ENCODE results near the gene KRT7. TPM values are rescaled to one million over a fixed set of nuclear protein-coding genes. Genes with fewer than 3 reads are reported as not detected.

Gene KRT7
- total RNA-seq, 1 experiment from 2014 or later = 10.0 TPM

DNA sequence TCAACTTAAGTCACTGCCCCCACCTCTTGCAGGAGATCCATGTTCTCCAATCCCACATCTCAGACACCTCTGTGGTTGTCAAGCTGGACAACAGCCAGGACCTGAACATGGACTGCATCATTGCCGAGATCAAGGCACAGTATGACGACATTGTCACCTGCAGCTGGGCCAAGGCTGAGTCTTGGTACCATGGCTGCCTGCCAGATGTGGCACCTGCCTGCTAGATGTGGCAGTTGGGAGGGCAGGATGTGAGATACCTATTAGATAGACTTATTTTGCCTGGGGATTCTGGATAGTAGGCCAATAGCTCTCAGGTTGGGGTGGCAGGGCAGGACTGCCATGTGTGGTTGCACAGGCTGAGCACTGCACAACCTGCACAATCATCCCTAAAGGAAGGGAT, 33.5 kb downstream of the KRT7 start:
- Histone ChIP-seq H3K79me1 (ENCODE audit: insufficient read depth, low read depth, low read length, poor library complexity, severe bottlenecking) (no peaks in the 10 kb centered on the region), H3K23me2 (ENCODE audit: insufficient read length, low read depth, low read length, poor library complexity, severe bottlenecking) (no peaks in the 10 kb centered on the region), H3K9ac (ENCODE audit: extremely low read depth, insufficient read length, low read length) (no peak overlapping the region), H3K79me2 (ENCODE audit: insufficient read depth, low read length) (no peaks in the 10 kb centered on the region), H3K4ac (ENCODE audit: low read depth, low read length) (no peak overlapping the region), H2BK120ac (ENCODE audit: low read depth, low read length, poor library complexity, severe bottlenecking) (no peak overlapping the region), H3K18ac (ENCODE audit: insufficient read length, low read depth, low read length) (no peak overlapping the region), H3K27ac (ENCODE audit: insufficient read length, low read depth, low read length) (no peak overlapping the region), H3K14ac (ENCODE audit: insufficient read depth, low read length) (no peak overlapping the region), H4K91ac (ENCODE audit: insufficient read length, low read depth, low read length) (no peak overlapping the region), H4K8ac (replicated peaks; ENCODE audit: insufficient read length, low read depth, low read length) (no peak overlapping the region), H4K5ac (ENCODE audit: insufficient read length, low read depth, low read length) (no peak overlapping the region), H2BK12ac (ENCODE audit: insufficient read length, low read depth, low read length) (no peak overlapping the region), H3K27me3 (ENCODE audit: insufficient read depth, low read length) (no peaks in the 10 kb centered on the region; the same call in 1 of the 2 replicates), H4K20me1 (ENCODE audit: control insufficient read depth, insufficient read depth, insufficient read length) (no peaks in the 10 kb centered on the region), H2BK20ac (ENCODE audit: low read depth, low read length, poor library complexity, severe bottlenecking) (no peak overlapping the region), H2BK5ac (ENCODE audit: insufficient read length, low read length) (no peak overlapping the region), H2AK5ac (ENCODE audit: insufficient read length, low read length) (no peak overlapping the region), H3K4me1 (ENCODE audit: insufficient read depth, low read length) (no peaks in the 10 kb centered on the region), H3K56ac (ENCODE audit: insufficient read length, low read depth, low read length) (no peak overlapping the region), H2AFZ (ENCODE audit: low read length) (no peak overlapping the region), H3K4me2 (ENCODE audit: insufficient read depth, insufficient read length, low read length) (no peak overlapping the region), H3K9me3 (ENCODE audit: control insufficient read depth, low read depth, low read length) (no peaks in the 10 kb centered on the region), H2BK15ac (ENCODE audit: low read depth, low read length) (no peak overlapping the region), H3T11ph (ENCODE audit: low read length) (no peak overlapping the region), H3K23ac (ENCODE audit: insufficient read length, low read depth, low read length) (no peak overlapping the region)
- peaks cover 2 to 4% of the 10 kb centered on the region in 2 experiments for H3K4me1 Mint-ChIP-seq
- H3K27ac Mint-ChIP-seq = no peak overlapping the region; a peak in 1 of 7 replicates
- peaks cover 5 to 11% of the 10 kb centered on the region in 2 experiments; a peak in 4 of 5 replicates for H3K9me3 Mint-ChIP-seq
- no peak for DNase-seq
- H3K4me3 Mint-ChIP-seq = no peak overlapping the region
- H3K36me3 Mint-ChIP-seq (ENCODE audit: insufficient read depth in 1 of 3, low read depth in 3 of 3) = peaks cover 0 to 8% (median 3%) of the 10 kb centered on the region in 3 experiments; a peak in 1 of 7 replicates
- WGBS (ENCODE audit: extremely low coverage, insufficient read length, low lambda C conversion rate) = no CpG with 5 or more reads among the region's 2 CpGs
- peaks cover 38% of the 10 kb centered on the region for H3K27me3 Mint-ChIP-seq (ENCODE audit: low read depth)
- TF ChIP-seq, protein P1, sequence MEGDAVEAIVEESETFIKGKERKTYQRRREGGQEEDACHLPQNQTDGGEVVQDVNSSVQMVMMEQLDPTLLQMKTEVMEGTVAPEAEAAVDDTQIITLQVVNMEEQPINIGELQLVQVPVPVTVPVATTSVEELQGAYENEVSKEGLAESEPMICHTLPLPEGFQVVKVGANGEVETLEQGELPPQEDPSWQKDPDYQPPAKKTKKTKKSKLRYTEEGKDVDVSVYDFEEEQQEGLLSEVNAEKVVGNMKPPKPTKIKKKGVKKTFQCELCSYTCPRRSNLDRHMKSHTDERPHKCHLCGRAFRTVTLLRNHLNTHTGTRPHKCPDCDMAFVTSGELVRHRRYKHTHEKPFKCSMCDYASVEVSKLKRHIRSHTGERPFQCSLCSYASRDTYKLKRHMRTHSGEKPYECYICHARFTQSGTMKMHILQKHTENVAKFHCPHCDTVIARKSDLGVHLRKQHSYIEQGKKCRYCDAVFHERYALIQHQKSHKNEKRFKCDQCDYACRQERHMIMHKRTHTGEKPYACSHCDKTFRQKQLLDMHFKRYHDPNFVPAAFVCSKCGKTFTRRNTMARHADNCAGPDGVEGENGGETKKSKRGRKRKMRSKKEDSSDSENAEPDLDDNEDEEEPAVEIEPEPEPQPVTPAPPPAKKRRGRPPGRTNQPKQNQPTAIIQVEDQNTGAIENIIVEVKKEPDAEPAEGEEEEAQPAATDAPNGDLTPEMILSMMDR (conservative IDR thresholded peaks at IDR 0.05) = no peak
